GM15510 (cell line): ENCODE measurements around the gene IFIT1.

ENCODE experiments used
- POLR2A ChIP-seq: IDR thresholded peaks from 3 replicates; pipeline ENCODE4 v1.6.1; 2011; ENCODE audit warnings: borderline replicate concordance; ENCODE audit not compliant: insufficient read length; ENCODE audit errors: extremely low read depth

Gene IFIT1

DNA sequence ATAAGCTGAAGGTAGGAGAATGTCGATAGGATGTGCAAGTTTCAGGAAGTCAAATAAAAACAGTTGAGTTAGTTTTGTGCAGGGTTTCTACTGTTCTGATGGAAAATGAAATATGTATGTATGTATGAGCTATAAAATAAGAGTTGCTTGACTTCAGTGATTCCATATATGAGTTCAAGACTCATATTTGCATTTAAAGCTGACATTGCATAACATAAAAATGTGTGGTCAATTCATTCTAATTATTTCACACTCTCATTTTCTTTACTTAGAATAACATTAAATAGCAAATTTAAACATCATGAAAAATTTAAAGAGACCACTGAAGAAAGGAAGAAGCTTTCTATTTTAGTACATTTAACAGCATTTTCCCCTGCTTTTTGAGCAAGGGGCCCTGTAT lies 59.8 kb downstream of the IFIT1 start:
- no peak for TF ChIP-seq POLR2A

DNA sequence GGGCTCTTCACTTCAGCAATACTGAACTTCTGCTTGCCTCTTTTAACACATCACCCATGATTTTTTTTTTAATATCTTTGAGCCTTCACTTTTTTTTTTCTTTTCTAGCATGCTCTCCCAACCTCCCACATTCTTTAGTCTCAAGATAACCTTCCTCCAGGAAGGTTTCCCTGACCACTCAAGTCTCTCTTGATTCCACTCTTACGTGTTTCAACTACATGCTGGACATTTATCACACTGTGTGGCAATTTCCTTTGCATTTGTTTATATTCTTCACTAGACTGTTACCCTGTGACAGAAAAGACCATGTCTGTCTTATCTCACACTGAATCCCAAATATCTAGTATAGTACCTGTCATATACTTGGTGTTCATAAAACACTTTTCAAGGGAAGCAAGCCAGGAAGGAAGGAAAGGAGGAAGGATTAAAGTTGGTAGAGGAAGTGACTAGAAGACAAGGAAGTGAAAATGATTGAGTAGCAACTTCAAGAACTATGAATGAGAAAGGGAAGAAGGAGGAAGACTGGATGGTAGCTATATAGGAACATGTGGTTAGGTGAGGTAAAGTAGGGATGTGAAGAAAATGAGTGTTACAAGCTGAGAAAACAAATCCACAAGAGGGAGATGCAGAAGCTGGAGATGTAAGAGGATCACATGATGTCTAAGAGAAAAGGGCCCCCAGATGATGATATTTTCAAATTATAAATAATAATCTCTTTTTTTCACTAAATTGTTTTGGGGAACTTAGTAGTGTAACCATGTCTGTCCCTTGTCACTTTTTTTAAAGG lies 62.3 kb downstream of the IFIT1 start:
- no peak for TF ChIP-seq POLR2A
